SK-N-SH (cell line): ENCODE data around the gene AGBL1. TPM values are rescaled to one million over a fixed set of nuclear protein-coding genes. Genes with fewer than 3 reads are reported as not detected.

Experiments used
- CTCF ChIA-PET: fragments of 300-600, 350-600 bp; formaldehyde crosslinking; extraction: SDS; loops from one replicate; lab custom pipeline; 2021; lab: Yijun Ruan, JAX
- POLR2A ChIA-PET: fragments of 350-600 bp; sonication (Branson Sonifier 250); formaldehyde crosslinking; extraction: SDS; loops from one replicate; lab custom pipeline; 2020; ENCODE audit warnings: antibody characterized with exemption, inconsistent platforms; lab: Yijun Ruan, JAX
- DNase-seq: peaks from one replicate; pipeline ENCODE4 v3.0.0; 2012
- H2AFZ ChIP-seq: fragments of 200-600 bp; sonication (generic); 2 replicates; pipeline ENCODE4 v1.8.1; 2016; ENCODE audit warnings: antibody characterized with exemption, mild to moderate bottlenecking, low read depth
- H3F3A ChIP-seq: fragments of 200-600 bp; sonication (generic); replicated peaks from 2 replicates; pipeline ENCODE3; 2016; ENCODE audit warnings: antibody characterized with exemption, mild to moderate bottlenecking; ENCODE audit not compliant: insufficient read depth
- H3K27ac ChIP-seq, 2 experiments: fragments of 200-500 bp in 1 of 2; fragments of 200-600 bp in 1 of 2; sonication (Bioruptor generic) in 1 of 2; sonication (generic), shearing (Covaris generic) in 1 of 2; 2 replicates each; pipeline versions ENCODE4 v1.5.1 to v1.6.1; 2014 to 2016; ENCODE audit warnings: low read depth in 2 of 2, inconsistent platforms in 1 of 2, low read length in 1 of 2, mild to moderate bottlenecking in 1 of 2, mixed read lengths in 1 of 2
- H3K27me3 ChIP-seq: fragments of 200-600 bp; sonication (generic), shearing (Covaris generic); 2 replicates; pipeline ENCODE4 v1.6.1; 2016; ENCODE audit warnings: mixed run types; ENCODE audit not compliant: insufficient read depth
- H3K36me3 ChIP-seq, 2 experiments: fragments of 200-500 bp in 1 of 2; fragments of 200-600 bp in 1 of 2; sonication (Bioruptor generic) in 1 of 2; sonication (generic) in 1 of 2; replicated peaks in 1 of 2; 2 replicates each; pipeline versions ENCODE3 to v1.5.1; 2014 to 2016; ENCODE audit warnings: low read length in 1 of 2, mild to moderate bottlenecking in 1 of 2; ENCODE audit not compliant: insufficient read depth in 2 of 2, control insufficient read depth in 1 of 2
- H3K4me1 ChIP-seq, 2 experiments: fragments of 200-500 bp in 1 of 2; fragments of 200-600 bp in 1 of 2; sonication (Bioruptor generic) in 1 of 2; sonication (generic), shearing (Covaris generic) in 1 of 2; 2 replicates each; pipeline versions ENCODE4 v1.5.1 to v1.6.1; 2014 to 2016; ENCODE audit warnings: low read depth in 1 of 2, low read length in 1 of 2, mixed run types in 1 of 2; ENCODE audit not compliant: insufficient read depth in 2 of 2, control insufficient read depth in 1 of 2
- H3K4me2 ChIP-seq: fragments of 200-600 bp; sonication (generic), shearing (Covaris generic); 2 replicates; pipeline ENCODE4 v1.6.1; 2017; ENCODE audit warnings: mixed run types
- H3K4me3 ChIP-seq, 2 experiments: fragments of 200-500 bp in 1 of 2; fragments of 200-600 bp in 1 of 2; sonication (Bioruptor generic) in 1 of 2; sonication (generic), shearing (Covaris generic) in 1 of 2; 2 replicates each; pipeline versions ENCODE4 v1.5.1 to v1.8.1; 2014 to 2016; ENCODE audit warnings: low read depth in 2 of 2, inconsistent platforms in 1 of 2, low read length in 1 of 2, mild to moderate bottlenecking in 1 of 2, mixed read lengths in 1 of 2, moderate library complexity in 1 of 2
- H3K79me2 ChIP-seq: fragments of 200-600 bp; sonication (generic); 2 replicates; pipeline ENCODE4 v1.8.1; 2017; ENCODE audit warnings: mild to moderate bottlenecking; ENCODE audit not compliant: insufficient read depth
- H3K9ac ChIP-seq: fragments of 200-600 bp; sonication (generic); 2 replicates; pipeline ENCODE4 v1.6.1; 2017; ENCODE audit warnings: mixed run types
- H3K9me2 ChIP-seq: fragments of 200-600 bp; sonication (generic); 2 replicates; pipeline ENCODE4 v1.6.1; 2017; ENCODE audit warnings: mixed run types
- H3K9me3 ChIP-seq: fragments of 200-600 bp; sonication (generic); 2 replicates; pipeline ENCODE4 v1.6.1; 2017; ENCODE audit warnings: mixed run types, mild to moderate bottlenecking, moderate library complexity
- H4K20me1 ChIP-seq: fragments of 200-600 bp; sonication (generic); 2 replicates; pipeline ENCODE4 v1.6.1; 2017; ENCODE audit warnings: mild to moderate bottlenecking, mixed run types; ENCODE audit not compliant: insufficient read depth
- CHD2 ChIP-seq: fragments of 150-350 bp; IDR thresholded peaks from 2 replicates; pipeline ENCODE4 v1.6.1; 2018; ENCODE audit warnings: low read length; ENCODE audit not compliant: partially characterized antibody
- ELF1 ChIP-seq: IDR thresholded peaks from 2 replicates; pipeline ENCODE4 v1.4.0; 2012
- EZH2phosphoT487 ChIP-seq: fragments of 200-600 bp; sonication (generic); IDR thresholded peaks from 2 replicates; pipeline ENCODE4 v1.6.1; 2017; ENCODE audit warnings: low read depth, mixed run types, mild to moderate bottlenecking, antibody characterized with exemption, moderate library complexity, borderline replicate concordance
- FOXJ3 ChIP-seq: sonication (generic); formaldehyde crosslinking; IDR thresholded peaks from 2 replicates; pipeline ENCODE4 v1.5.1; 2020; ENCODE audit warnings: mild to moderate bottlenecking, missing genetic modification reagents
- FOXM1 ChIP-seq: IDR thresholded peaks from 2 replicates; pipeline ENCODE4 v1.4.0; 2012; ENCODE audit warnings: low read depth, mild to moderate bottlenecking
- MEF2A ChIP-seq: IDR thresholded peaks from 2 replicates; pipeline ENCODE4 v1.4.0; 2012; ENCODE audit warnings: low read depth, borderline replicate concordance
- MXI1 ChIP-seq: IDR thresholded peaks from 2 replicates; pipeline ENCODE4 v1.6.1; 2012; ENCODE audit warnings: mild to moderate bottlenecking, low read depth, low read length, improper control_type of control experiment
- NFIC ChIP-seq: IDR thresholded peaks from 2 replicates; pipeline ENCODE4 v1.4.0; 2012; ENCODE audit warnings: borderline replicate concordance
- NRF1 ChIP-seq: IDR thresholded peaks from 2 replicates; pipeline ENCODE4 v1.6.1; 2012; ENCODE audit warnings: low read depth, mild to moderate bottlenecking, low read length
- RFX5 ChIP-seq: IDR thresholded peaks from 2 replicates; pipeline ENCODE4 v1.6.1; 2012; ENCODE audit warnings: mild to moderate bottlenecking, improper control_type of control experiment, low read length
- SIN3A ChIP-seq: IDR thresholded peaks from 2 replicates; pipeline ENCODE4 v1.6.1; 2012; ENCODE audit warnings: low read depth, mild to moderate bottlenecking, low read length, moderate library complexity, borderline replicate concordance
- TAF1 ChIP-seq: IDR thresholded peaks from 2 replicates; pipeline ENCODE4 v1.6.1; 2012; ENCODE audit warnings: low read depth, mild to moderate bottlenecking, low read length, moderate library complexity, borderline replicate concordance
- TEAD4 ChIP-seq: IDR thresholded peaks from 2 replicates; pipeline ENCODE4 v1.4.0; 2012; ENCODE audit warnings: mild to moderate bottlenecking, borderline replicate concordance; ENCODE audit not compliant: insufficient read depth
- WGBS: methylation state at CpG from one replicate; pipeline ENCODE4 v1.1.6; 2017; ENCODE audit warnings: low lambda C conversion rate; 5-methylcytosine and 5-hydroxymethylcytosine counted together
- polyA plus RNA-seq, 3 experiments: library from polyadenylated mRNA; depleted of rRNA; stranded (reverse); fragments of >200 nt; gene quantifications; 2 replicates each; pipeline ENCODE4 v1.2.3, GENCODE V29; 2012
- TF ChIP-seq, protein P1 (sequence below): fragments of 200-600 bp; sonication (generic); IDR thresholded peaks from 2 replicates; pipeline ENCODE4 v1.6.1; 2017; ENCODE audit warnings: antibody characterized with exemption, mild to moderate bottlenecking, moderate library complexity
- TF ChIP-seq, protein P2 (sequence below): IDR thresholded peaks from 2 replicates; pipeline ENCODE4 v1.4.0; 2012; ENCODE audit warnings: low read depth
- TF ChIP-seq, protein P3 (sequence below): IDR thresholded peaks from 2 replicates; pipeline ENCODE4 v1.6.1; 2012; ENCODE audit warnings: mild to moderate bottlenecking, low read depth, low read length, moderate library complexity
- TF ChIP-seq, protein P4 (sequence below): fragments of 150-350 bp; IDR thresholded peaks from 2 replicates; pipeline ENCODE4 v1.6.1; 2017; ENCODE audit warnings: antibody characterized with exemption, low read length, low read depth, borderline replicate concordance
- TF ChIP-seq, protein P5 (sequence below): IDR thresholded peaks from 2 replicates; pipeline ENCODE4 v1.4.0; 2012; ENCODE audit warnings: low read depth, borderline replicate concordance

Gene AGBL1
- polyA plus RNA-seq, 1 of the 3 experiments (the other 2 are of a cell fraction): not detected

DNA sequence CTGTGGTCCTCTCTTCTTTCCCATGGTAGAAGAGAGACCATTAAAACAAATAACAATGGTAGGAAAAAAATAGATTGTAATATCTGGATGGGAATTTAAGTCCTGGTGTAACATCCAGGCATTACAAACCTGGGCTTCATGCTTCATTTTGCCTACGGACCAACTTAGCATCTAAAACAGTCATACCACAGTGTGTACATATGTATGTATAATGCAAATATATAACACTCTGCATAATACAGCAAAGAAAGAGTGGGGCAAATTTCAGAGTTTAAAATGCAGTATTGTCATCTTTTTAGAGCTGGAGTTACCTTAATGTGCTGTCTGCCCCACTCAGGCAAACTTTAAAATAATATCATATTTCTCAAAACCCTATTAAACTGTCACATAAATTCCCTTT lies 298.2 kb downstream of the AGBL1 start:
- no peaks in the 10 kb centered on the region for H3K9me2 ChIP-seq
- no peaks in the 10 kb centered on the region for H3K27me3 ChIP-seq
- peaks cover 0 to 2% of the 10 kb centered on the region in 2 experiments; a peak in 1 of 4 replicates for H3K4me1 ChIP-seq
- H3K9me3 ChIP-seq: no peaks in the 10 kb centered on the region
- H2AFZ ChIP-seq: no peak overlapping the region
- H4K20me1 ChIP-seq: no peaks in the 10 kb centered on the region
- H3K27ac ChIP-seq: no peak overlapping the region
- no peak overlapping the region for H3K4me3 ChIP-seq
- CTCF ChIA-PET: interaction anchor here (1.5 kb wide), 1 partner anchor 11 kb away, joined by 3 read pairs; no protein-coding TSS in a partner anchor
- DNase-seq: no peak
- H3K79me2 ChIP-seq: no peaks in the 10 kb centered on the region
- H3K36me3 ChIP-seq: no peaks in the 10 kb centered on the region
- H3K4me2 ChIP-seq: no peak overlapping the region
- no peak overlapping the region for H3K9ac ChIP-seq
- 35% methylated on average over 1 of the region's 1 CpG for WGBS
- no peak for TF ChIP-seq FOXM1
- no peak for TF ChIP-seq CHD2
- TF ChIP-seq ELF1: no peak
- no peak for TF ChIP-seq MEF2A
- TF ChIP-seq, protein P1, sequence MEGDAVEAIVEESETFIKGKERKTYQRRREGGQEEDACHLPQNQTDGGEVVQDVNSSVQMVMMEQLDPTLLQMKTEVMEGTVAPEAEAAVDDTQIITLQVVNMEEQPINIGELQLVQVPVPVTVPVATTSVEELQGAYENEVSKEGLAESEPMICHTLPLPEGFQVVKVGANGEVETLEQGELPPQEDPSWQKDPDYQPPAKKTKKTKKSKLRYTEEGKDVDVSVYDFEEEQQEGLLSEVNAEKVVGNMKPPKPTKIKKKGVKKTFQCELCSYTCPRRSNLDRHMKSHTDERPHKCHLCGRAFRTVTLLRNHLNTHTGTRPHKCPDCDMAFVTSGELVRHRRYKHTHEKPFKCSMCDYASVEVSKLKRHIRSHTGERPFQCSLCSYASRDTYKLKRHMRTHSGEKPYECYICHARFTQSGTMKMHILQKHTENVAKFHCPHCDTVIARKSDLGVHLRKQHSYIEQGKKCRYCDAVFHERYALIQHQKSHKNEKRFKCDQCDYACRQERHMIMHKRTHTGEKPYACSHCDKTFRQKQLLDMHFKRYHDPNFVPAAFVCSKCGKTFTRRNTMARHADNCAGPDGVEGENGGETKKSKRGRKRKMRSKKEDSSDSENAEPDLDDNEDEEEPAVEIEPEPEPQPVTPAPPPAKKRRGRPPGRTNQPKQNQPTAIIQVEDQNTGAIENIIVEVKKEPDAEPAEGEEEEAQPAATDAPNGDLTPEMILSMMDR: no peak
- TF ChIP-seq NFIC: no peak
- TF ChIP-seq, protein P2, sequence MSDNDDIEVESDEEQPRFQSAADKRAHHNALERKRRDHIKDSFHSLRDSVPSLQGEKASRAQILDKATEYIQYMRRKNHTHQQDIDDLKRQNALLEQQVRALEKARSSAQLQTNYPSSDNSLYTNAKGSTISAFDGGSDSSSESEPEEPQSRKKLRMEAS: no peak
- no peak for TF ChIP-seq FOXJ3 (CRISPR knock-in tag)
- no peak for TF ChIP-seq NRF1
- TF ChIP-seq TEAD4: no peak
- TF ChIP-seq, protein P3, sequence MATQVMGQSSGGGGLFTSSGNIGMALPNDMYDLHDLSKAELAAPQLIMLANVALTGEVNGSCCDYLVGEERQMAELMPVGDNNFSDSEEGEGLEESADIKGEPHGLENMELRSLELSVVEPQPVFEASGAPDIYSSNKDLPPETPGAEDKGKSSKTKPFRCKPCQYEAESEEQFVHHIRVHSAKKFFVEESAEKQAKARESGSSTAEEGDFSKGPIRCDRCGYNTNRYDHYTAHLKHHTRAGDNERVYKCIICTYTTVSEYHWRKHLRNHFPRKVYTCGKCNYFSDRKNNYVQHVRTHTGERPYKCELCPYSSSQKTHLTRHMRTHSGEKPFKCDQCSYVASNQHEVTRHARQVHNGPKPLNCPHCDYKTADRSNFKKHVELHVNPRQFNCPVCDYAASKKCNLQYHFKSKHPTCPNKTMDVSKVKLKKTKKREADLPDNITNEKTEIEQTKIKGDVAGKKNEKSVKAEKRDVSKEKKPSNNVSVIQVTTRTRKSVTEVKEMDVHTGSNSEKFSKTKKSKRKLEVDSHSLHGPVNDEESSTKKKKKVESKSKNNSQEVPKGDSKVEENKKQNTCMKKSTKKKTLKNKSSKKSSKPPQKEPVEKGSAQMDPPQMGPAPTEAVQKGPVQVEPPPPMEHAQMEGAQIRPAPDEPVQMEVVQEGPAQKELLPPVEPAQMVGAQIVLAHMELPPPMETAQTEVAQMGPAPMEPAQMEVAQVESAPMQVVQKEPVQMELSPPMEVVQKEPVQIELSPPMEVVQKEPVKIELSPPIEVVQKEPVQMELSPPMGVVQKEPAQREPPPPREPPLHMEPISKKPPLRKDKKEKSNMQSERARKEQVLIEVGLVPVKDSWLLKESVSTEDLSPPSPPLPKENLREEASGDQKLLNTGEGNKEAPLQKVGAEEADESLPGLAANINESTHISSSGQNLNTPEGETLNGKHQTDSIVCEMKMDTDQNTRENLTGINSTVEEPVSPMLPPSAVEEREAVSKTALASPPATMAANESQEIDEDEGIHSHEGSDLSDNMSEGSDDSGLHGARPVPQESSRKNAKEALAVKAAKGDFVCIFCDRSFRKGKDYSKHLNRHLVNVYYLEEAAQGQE: no peak
- no peak for TF ChIP-seq EZH2phosphoT487
- no peak for TF ChIP-seq MXI1
- no peak for TF ChIP-seq TAF1
- TF ChIP-seq, protein P4, sequence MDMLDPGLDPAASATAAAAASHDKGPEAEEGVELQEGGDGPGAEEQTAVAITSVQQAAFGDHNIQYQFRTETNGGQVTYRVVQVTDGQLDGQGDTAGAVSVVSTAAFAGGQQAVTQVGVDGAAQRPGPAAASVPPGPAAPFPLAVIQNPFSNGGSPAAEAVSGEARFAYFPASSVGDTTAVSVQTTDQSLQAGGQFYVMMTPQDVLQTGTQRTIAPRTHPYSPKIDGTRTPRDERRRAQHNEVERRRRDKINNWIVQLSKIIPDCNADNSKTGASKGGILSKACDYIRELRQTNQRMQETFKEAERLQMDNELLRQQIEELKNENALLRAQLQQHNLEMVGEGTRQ: no peak
- no peak for TF ChIP-seq RFX5
- no peak for TF ChIP-seq SIN3A
- TF ChIP-seq, protein P5, sequence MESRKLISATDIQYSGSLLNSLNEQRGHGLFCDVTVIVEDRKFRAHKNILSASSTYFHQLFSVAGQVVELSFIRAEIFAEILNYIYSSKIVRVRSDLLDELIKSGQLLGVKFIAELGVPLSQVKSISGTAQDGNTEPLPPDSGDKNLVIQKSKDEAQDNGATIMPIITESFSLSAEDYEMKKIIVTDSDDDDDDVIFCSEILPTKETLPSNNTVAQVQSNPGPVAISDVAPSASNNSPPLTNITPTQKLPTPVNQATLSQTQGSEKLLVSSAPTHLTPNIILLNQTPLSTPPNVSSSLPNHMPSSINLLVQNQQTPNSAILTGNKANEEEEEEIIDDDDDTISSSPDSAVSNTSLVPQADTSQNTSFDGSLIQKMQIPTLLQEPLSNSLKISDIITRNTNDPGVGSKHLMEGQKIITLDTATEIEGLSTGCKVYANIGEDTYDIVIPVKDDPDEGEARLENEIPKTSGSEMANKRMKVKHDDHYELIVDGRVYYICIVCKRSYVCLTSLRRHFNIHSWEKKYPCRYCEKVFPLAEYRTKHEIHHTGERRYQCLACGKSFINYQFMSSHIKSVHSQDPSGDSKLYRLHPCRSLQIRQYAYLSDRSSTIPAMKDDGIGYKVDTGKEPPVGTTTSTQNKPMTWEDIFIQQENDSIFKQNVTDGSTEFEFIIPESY: no peak
- POLR2A ChIA-PET: no interaction called here
- H3F3A ChIP-seq: no peaks in the 10 kb centered on the region
